ENCODE data around the gene RNF130.

Gene RNF130

DNA sequence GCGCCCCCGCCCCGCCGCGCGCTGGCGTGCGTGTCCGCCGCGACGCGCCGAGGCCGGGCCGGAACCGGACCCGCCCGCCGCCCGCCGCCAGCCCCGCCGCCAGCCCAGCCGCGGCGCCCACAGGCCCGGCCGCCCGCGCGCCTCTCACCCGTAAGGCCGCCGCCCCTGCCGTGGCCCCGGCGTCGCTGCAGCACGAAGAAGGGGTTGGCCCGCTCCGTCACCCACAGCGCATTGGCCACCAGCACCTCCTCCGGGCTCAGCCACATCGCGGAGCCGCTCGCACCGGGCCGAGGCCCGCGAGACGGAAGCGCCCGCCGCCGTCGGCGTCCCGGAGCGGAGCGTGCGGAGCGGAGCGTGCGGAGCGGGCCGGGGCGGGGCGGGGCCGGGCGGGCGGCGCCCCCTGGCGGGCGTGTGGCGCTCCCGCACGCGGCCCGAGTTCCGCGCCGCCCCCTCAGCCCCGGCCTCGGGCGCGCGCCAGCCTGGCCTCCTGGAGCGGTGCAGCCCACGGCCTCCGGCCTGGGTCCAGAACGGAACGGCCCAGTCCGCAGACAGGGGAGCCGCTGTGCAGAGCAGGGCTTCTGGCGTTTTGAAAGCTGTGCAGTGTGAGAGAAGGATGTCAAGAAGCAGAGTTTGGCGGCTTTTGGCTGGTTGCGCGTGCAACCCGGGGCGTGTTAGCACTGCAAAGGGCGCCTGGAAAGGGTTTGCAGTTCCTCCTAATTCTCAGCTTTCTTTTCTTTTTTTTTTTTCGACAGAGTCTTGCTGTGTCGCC is 163.8 kb downstream of the RNF130 start, which contains the start of gene TBC1D9B:
TSS of gene TBC1D9B (minus strand) at position 342 of the 769 bp plus-strand sequence. CDS start at position 266, 76 bp downstream.
- peak within 1 kb of the TSS; percentile 77 for H3K4me3 ChIP-seq (ENCODE audit: low read depth, low read length)
- peaks cover 13 to 31% of the 10 kb centered on the region in 2 experiments; a peak in 2 of 3 replicates for H3K36me3 ChIP-seq (ENCODE audit: control insufficient read depth in 2 of 2, insufficient read depth in 1 of 2, low read length in 2 of 2)
- H3K27ac ChIP-seq (ENCODE audit: extremely low read depth, low read depth, low read length), result peak within 1 kb of the TSS; percentile 49; the same call in 1 of the 2 replicates
- CTCF ChIA-PET, result interaction anchor here (0.5 to 1.3 kb wide), 9 partner anchors 11 to 1295 kb away, joined by 3 to 5 read pairs (median 3); no protein-coding TSS in a partner anchor
- POLR2A ChIA-PET, result no interaction called here
- no peaks in the 10 kb centered on the region for H3K9me3 ChIP-seq (ENCODE audit: control insufficient read depth, insufficient read depth, low read depth, low read length)
- H3K4me1 ChIP-seq (ENCODE audit: control insufficient read depth, insufficient read depth, low read length), result peaks cover 3% of the 10 kb centered on the region; the same call in 1 of the 2 replicates
- TF ChIP-seq ZNF138 (tag by site-specific recombination; IDR thresholded peaks at IDR 0.05; ENCODE audit: borderline replicate concordance), result no peak
- TF ChIP-seq ZBTB8A (tag by site-specific recombination; IDR thresholded peaks at IDR 0.05), result peak; percentile 82
- no peak for TF ChIP-seq ZNF585B (tag by site-specific recombination; IDR thresholded peaks at IDR 0.05)
- TF ChIP-seq ZFP41 (tag by site-specific recombination; IDR thresholded peaks at IDR 0.05; ENCODE audit: borderline replicate concordance), result no peak
- TF ChIP-seq ZNF341 (tag by site-specific recombination; IDR thresholded peaks at IDR 0.05; ENCODE audit: low read depth), result peak; percentile 49; the same call in 1 of the 2 replicates
- TF ChIP-seq ZSCAN23 (tag by site-specific recombination; IDR thresholded peaks at IDR 0.05), result no peak
- TF ChIP-seq HOXC10 (CRISPR knock-in tag; IDR thresholded peaks at IDR 0.05), result no peak
- no peak for TF ChIP-seq ZNF514 (tag by site-specific recombination; IDR thresholded peaks at IDR 0.05)
- TF ChIP-seq, protein P1, sequence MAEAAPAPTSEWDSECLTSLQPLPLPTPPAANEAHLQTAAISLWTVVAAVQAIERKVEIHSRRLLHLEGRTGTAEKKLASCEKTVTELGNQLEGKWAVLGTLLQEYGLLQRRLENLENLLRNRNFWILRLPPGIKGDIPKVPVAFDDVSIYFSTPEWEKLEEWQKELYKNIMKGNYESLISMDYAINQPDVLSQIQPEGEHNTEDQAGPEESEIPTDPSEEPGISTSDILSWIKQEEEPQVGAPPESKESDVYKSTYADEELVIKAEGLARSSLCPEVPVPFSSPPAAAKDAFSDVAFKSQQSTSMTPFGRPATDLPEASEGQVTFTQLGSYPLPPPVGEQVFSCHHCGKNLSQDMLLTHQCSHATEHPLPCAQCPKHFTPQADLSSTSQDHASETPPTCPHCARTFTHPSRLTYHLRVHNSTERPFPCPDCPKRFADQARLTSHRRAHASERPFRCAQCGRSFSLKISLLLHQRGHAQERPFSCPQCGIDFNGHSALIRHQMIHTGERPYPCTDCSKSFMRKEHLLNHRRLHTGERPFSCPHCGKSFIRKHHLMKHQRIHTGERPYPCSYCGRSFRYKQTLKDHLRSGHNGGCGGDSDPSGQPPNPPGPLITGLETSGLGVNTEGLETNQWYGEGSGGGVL (tag by site-specific recombination; IDR thresholded peaks at IDR 0.05), result no peak
- no peak for TF ChIP-seq ZNF37A (tag by site-specific recombination; IDR thresholded peaks at IDR 0.05)
- TF ChIP-seq ZIC2 (tag by site-specific recombination; IDR thresholded peaks at IDR 0.05), result no peak
- no peak for TF ChIP-seq ZNF350 (tag by site-specific recombination; IDR thresholded peaks at IDR 0.05)
- TF ChIP-seq, protein P2, sequence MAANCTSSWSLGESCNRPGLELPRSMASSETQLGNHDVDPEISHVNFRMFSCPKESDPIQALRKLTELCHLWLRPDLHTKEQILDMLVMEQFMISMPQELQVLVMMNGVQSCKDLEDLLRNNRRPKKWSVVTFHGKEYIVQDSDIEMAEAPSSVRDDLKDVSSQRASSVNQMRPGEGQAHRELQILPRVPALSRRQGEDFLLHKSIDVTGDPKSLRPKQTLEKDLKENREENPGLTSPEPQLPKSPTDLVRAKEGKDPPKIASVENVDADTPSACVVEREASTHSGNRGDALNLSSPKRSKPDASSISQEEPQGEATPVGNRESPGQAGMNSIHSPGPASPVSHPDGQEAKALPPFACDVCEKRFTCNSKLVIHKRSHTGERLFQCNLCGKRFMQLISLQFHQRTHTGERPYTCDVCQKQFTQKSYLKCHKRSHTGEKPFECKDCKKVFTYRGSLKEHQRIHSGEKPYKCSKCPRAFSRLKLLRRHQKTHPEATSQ (tag by site-specific recombination; IDR thresholded peaks at IDR 0.05), result no peak
- TF ChIP-seq ZNF610 (tag by site-specific recombination; IDR thresholded peaks at IDR 0.05; ENCODE audit: borderline replicate concordance), result no peak
- no peak for TF ChIP-seq PRDM1 (tag by site-specific recombination; IDR thresholded peaks at IDR 0.05)
- TF ChIP-seq HOXD13 (CRISPR knock-in tag; IDR thresholded peaks at IDR 0.05; ENCODE audit: borderline replicate concordance), result no peak
- TF ChIP-seq, protein P3, sequence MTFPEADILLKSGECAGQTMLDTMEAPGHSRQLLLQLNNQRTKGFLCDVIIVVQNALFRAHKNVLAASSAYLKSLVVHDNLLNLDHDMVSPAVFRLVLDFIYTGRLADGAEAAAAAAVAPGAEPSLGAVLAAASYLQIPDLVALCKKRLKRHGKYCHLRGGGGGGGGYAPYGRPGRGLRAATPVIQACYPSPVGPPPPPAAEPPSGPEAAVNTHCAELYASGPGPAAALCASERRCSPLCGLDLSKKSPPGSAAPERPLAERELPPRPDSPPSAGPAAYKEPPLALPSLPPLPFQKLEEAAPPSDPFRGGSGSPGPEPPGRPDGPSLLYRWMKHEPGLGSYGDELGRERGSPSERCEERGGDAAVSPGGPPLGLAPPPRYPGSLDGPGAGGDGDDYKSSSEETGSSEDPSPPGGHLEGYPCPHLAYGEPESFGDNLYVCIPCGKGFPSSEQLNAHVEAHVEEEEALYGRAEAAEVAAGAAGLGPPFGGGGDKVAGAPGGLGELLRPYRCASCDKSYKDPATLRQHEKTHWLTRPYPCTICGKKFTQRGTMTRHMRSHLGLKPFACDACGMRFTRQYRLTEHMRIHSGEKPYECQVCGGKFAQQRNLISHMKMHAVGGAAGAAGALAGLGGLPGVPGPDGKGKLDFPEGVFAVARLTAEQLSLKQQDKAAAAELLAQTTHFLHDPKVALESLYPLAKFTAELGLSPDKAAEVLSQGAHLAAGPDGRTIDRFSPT (tag by site-specific recombination; IDR thresholded peaks at IDR 0.05), result no peak
- TF ChIP-seq ZNF433 (tag by site-specific recombination; IDR thresholded peaks at IDR 0.05; ENCODE audit: low read depth), result no peak
- TF ChIP-seq ZNF2 (tag by site-specific recombination; IDR thresholded peaks at IDR 0.05), result 0 out of 2 replicates have a peak, but pooled peaks have one; percentile 30
- no peak for TF ChIP-seq ZNF76 (tag by site-specific recombination; IDR thresholded peaks at IDR 0.05; ENCODE audit: borderline replicate concordance, low read depth)
- TF ChIP-seq, protein P4, sequence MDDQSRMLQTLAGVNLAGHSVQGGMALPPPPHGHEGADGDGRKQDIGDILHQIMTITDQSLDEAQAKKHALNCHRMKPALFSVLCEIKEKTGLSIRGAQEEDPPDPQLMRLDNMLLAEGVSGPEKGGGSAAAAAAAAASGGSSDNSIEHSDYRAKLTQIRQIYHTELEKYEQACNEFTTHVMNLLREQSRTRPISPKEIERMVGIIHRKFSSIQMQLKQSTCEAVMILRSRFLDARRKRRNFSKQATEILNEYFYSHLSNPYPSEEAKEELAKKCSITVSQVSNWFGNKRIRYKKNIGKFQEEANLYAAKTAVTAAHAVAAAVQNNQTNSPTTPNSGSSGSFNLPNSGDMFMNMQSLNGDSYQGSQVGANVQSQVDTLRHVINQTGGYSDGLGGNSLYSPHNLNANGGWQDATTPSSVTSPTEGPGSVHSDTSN (CRISPR knock-in tag; IDR thresholded peaks at IDR 0.05), result 0 out of 2 replicates have a peak, but pooled peaks have one; percentile 41
- TF ChIP-seq ZBTB17 (tag by site-specific recombination; IDR thresholded peaks at IDR 0.05), result no peak
- TF ChIP-seq ZNF175 (tag by site-specific recombination; IDR thresholded peaks at IDR 0.05), result no peak
- TF ChIP-seq ZNF302 (tag by site-specific recombination; IDR thresholded peaks at IDR 0.05; ENCODE audit: low read depth), result no peak
- no peak for TF ChIP-seq MEIS1 (CRISPR knock-in tag; IDR thresholded peaks at IDR 0.05; ENCODE audit: borderline replicate concordance)
- no peak for TF ChIP-seq ZNF670 (tag by site-specific recombination; IDR thresholded peaks at IDR 0.05; ENCODE audit: low read depth)
- TF ChIP-seq KLF9 (tag by site-specific recombination; IDR thresholded peaks at IDR 0.05; ENCODE audit: low read depth), result 0 out of 2 replicates have a peak, but pooled peaks have one; percentile 19
- peak; percentile 33; the same call in 1 of the 2 replicates for TF ChIP-seq ZBTB20 (tag by site-specific recombination; IDR thresholded peaks at IDR 0.05)
- TF ChIP-seq, protein P5, sequence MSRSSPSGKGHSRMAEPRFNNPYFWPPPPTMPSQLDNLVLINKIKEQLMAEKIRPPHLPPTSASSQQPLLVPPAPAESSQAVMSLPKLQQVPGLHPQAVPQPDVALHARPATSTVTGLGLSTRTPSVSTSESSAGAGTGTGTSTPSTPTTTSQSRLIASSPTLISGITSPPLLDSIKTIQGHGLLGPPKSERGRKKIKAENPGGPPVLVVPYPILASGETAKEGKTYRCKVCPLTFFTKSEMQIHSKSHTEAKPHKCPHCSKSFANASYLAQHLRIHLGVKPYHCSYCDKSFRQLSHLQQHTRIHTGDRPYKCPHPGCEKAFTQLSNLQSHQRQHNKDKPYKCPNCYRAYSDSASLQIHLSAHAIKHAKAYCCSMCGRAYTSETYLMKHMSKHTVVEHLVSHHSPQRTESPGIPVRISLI (tag by site-specific recombination; IDR thresholded peaks at IDR 0.05), result no peak
- TF ChIP-seq ZNF600 (tag by site-specific recombination; IDR thresholded peaks at IDR 0.05), result peak; percentile 93
- TF ChIP-seq ZNF560 (tag by site-specific recombination; IDR thresholded peaks at IDR 0.05; ENCODE audit: borderline replicate concordance), result peak; percentile 85; the same call in 1 of the 2 replicates

Measured in HEK293 (cell line).